Right kidney (tissue), 1 donor: Measurements from ENCODE around the gene CTSE.
A peak's percentile ranks its signal among the peaks of the same experiment; 100 is the strongest.
"Not testable (repeated sequence)": the region's sequence is repeated elsewhere in the genome, so short reads cannot be mapped to it uniquely, and the experiment has no call there.

Experiments
- DNase-seq: peaks from one replicate; pipeline ENCODE4 v3.0.0-alpha.2; 2016

Gene CTSE

GRCh38 chr1:206014601-206015000 is 9.1 kb downstream of the CTSE start:
- no peak for DNase-seq

GRCh38 chr1:206013026-206013795 is 10.5 kb downstream of the CTSE start:
- no peak for DNase-seq

- no peak for DNase-seq
Observed at GRCh38 chr1:206012086-206012859, 11.4 kb downstream of the CTSE start.

GRCh38 chr1:206011057-206011456 is 12.6 kb downstream of the CTSE start:
- no peak for DNase-seq

- DNase-seq: no peak
Observed at GRCh38 chr1:206010060-206010459, 13.6 kb downstream of the CTSE start.

- DNase-seq: no peak
Observed at GRCh38 chr1:206006946-206007345, 16.7 kb downstream of the CTSE start.

GRCh38 chr1:206005778-206006180 is 17.9 kb downstream of the CTSE start:
- DNase-seq: no peak

- DNase-seq: no peak
Observed at GRCh38 chr1:206005234-206005633, 18.5 kb downstream of the CTSE start.

GRCh38 chr1:206004826-206005225 is 18.9 kb downstream of the CTSE start:
- no peak for DNase-seq

GRCh38 chr1:206003854-206004800 is 19.6 kb downstream of the CTSE start:
- no peak for DNase-seq

- peak; percentile 37 for DNase-seq
Observed at GRCh38 chr1:206002871-206003801, 20.6 kb downstream of the CTSE start, which contains the start of gene RAB7B. Gene RAB7B, minus strand, starts transcription at chr1:206003395. Its CDS starts 9,260 bp downstream, at chr1:205994135.

- DNase-seq: no peak
Observed at GRCh38 chr1:206002160-206002559, 21.5 kb downstream of the CTSE start.

GRCh38 chr1:206001476-206001888 is 22.2 kb downstream of the CTSE start:
- DNase-seq: no peak

GRCh38 chr1:206000641-206001339 is 22.9 kb downstream of the CTSE start:
- no peak for DNase-seq

GRCh38 chr1:205998457-205999241 is 25.0 kb downstream of the CTSE start:
- no peak for DNase-seq

GRCh38 chr1:205996641-205997040 is 27.1 kb downstream of the CTSE start:
- not testable (repeated sequence) for DNase-seq

- no peak for DNase-seq
Observed at GRCh38 chr1:205994346-205994745, 29.3 kb downstream of the CTSE start.

- DNase-seq: no peak
Observed at GRCh38 chr1:205993068-205993467, 30.6 kb downstream of the CTSE start.

- no peak for DNase-seq
Observed at GRCh38 chr1:205992218-205992882, 31.3 kb downstream of the CTSE start.
